ENCODE results near the gene FAR2. TPM values are rescaled to one million over a fixed set of nuclear protein-coding genes. Genes with fewer than 3 reads are reported as not detected.

FAR2 gene
- total RNA-seq, 2 experiments from 2014 or later = 7.8 to 8.1 TPM

DNA sequence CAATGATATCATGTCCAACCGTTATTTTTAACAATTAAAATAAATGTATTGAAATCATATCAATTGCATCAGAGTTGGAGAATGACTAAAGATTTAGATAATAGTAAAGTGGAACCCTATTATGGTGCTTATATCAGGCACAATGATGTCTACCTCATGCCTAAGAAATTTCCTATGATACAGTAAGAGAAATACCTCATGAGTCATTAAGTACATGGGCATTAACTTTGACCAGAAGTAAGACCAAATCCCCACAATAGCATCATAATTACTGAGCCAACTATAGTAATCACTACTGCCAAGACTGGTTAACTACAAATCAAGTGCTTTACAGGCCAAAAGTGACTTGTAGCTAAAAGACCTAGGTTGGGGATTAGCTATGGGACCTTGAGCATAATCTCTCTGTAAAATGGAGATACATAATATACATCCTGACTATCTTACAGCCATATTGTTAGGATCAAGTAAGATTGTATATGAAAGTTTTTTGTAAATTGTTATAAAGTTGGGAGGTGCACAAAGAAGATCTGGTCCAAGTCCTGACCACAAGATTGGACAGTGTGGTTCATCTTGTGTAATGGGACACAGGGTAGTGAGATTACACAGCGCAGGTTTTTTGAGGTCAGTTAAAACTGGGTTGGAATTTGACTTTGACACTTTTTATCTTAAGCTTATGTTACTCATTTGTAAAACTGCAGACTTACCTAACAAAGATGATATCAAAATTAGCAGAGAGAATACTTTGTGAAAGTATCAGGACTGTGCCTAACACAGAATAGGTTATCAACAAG lies 171.4 kb downstream of the FAR2 start:
- DNase-seq (no peak), ATAC-seq (no peak)
- ChIA-PET POLR2A (interaction anchor here (0.6 kb wide), 1 partner anchor 9 kb away, joined by 6 read pairs; no protein-coding TSS in a partner anchor), CTCF (interaction anchor here (1.3 to 5.0 kb wide), 3 partner anchors 9 to 232 kb away, joined by 3 to 31 read pairs (median 6); no protein-coding TSS in a partner anchor)
- Mint-ChIP-seq H3K36me3 (ENCODE audit: low read depth) (peaks cover 19% of the 10 kb centered on the region), H3K4me3 (no peak overlapping the region), H3K4me1 (peaks cover 6% of the 10 kb centered on the region), H3K27me3 (no peaks in the 10 kb centered on the region), H3K9me3 (ENCODE audit: low read depth) (no peaks in the 10 kb centered on the region), H3K27ac (no peak overlapping the region)
- intact Hi-C loops (cut with DNase I, micrococcal nuclease) = no loop called here

- Mint-ChIP-seq H3K4me3 (no peak overlapping the region), H3K9me3 (ENCODE audit: low read depth) (no peaks in the 10 kb centered on the region), H3K27me3 (no peaks in the 10 kb centered on the region), H3K36me3 (ENCODE audit: low read depth) (peaks cover 19% of the 10 kb centered on the region), H3K4me1 (peaks cover 6% of the 10 kb centered on the region), H3K27ac (no peak overlapping the region)
- no peak for ATAC-seq
- ChIA-PET CTCF (interaction anchor here (1.1 to 2.1 kb wide), 2 partner anchors 11 to 15 kb away, joined by 3 to 6 read pairs; no protein-coding TSS in a partner anchor), POLR2A (no interaction called here)
- intact Hi-C loops (cut with DNase I, micrococcal nuclease) = no loop called here
- no peak for DNase-seq
Measured at GRCh38 chr12:29322157-29322556, 173.1 kb downstream of the FAR2 start.

- intact Hi-C loops (cut with DNase I, micrococcal nuclease) = no loop called here
- Mint-ChIP-seq H3K4me1 (no peaks in the 10 kb centered on the region), H3K4me3 (no peak overlapping the region), H3K27me3 (no peaks in the 10 kb centered on the region), H3K9me3 (ENCODE audit: low read depth) (no peaks in the 10 kb centered on the region), H3K27ac (no peak overlapping the region), H3K36me3 (ENCODE audit: low read depth) (peaks cover 6% of the 10 kb centered on the region)
- POLR2A ChIA-PET = interaction anchor here (0.6 kb wide), 1 partner anchor 9 kb away, joined by 6 read pairs; no protein-coding TSS in a partner anchor
- DNase-seq (no peak), ATAC-seq (no peak)
- CTCF ChIA-PET = interaction anchor here (0.7 to 1.7 kb wide), 2 partner anchors 11 to 28 kb away, joined by 3 to 6 read pairs; no protein-coding TSS in a partner anchor
Measured at GRCh38 chr12:29329411-29329810, 180.3 kb downstream of the FAR2 start.

DNA sequence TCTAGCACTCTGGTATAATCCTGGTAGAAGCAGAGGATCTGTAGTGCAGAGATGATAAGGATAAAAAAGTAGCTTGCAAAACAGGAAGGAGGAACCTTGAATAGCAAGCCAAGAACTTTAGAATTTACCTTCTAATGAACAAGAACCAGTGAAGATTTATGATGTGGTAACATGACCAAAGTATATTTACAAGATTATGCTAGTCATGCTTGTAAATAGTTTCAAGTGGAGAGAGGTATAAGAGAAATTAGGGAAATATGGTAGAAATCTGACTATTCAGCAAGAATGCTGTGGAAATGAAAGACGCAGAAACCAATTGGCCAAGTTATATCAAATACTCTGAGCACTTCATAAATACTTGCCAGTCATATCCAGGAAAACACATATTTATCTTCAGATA lies 184.1 kb downstream of the FAR2 start:
- no peak overlapping the region for H3K27ac Mint-ChIP-seq
- no peak for DNase-seq
- H3K4me1 Mint-ChIP-seq = no peaks in the 10 kb centered on the region
- ChIA-PET POLR2A (no interaction called here), CTCF (no interaction called here)
- H3K27me3 Mint-ChIP-seq = no peaks in the 10 kb centered on the region
- H3K36me3 Mint-ChIP-seq (ENCODE audit: low read depth) = peaks cover 3% of the 10 kb centered on the region
- no peak overlapping the region for H3K4me3 Mint-ChIP-seq
- intact Hi-C loops (cut with DNase I, micrococcal nuclease) = no loop called here
- H3K9me3 Mint-ChIP-seq (ENCODE audit: low read depth) = no peaks in the 10 kb centered on the region
- no peak for ATAC-seq

DNA sequence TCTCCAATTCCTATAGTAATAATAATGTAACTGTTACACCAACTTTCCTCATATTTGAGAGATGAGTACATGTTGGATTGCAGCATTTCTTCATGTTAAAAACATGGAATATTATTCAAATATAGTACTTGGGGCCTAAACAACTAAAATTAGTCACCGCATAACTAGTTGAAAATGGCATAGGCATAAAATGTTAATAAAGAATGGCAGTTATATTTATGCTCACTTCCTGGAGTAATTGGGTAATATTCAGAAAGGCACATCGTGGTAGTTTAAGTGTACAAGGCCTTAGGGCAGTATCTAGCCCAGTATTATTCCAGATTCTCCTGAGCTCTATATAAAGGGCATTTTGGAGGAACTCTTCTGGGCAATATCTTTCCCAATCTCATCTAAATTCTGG lies 185.9 kb downstream of the FAR2 start:
- Mint-ChIP-seq H3K27me3 (no peaks in the 10 kb centered on the region), H3K4me1 (no peaks in the 10 kb centered on the region), H3K36me3 (ENCODE audit: low read depth) (peaks cover 3% of the 10 kb centered on the region), H3K9me3 (ENCODE audit: low read depth) (no peaks in the 10 kb centered on the region), H3K27ac (no peak overlapping the region), H3K4me3 (no peak overlapping the region)
- intact Hi-C loops (cut with DNase I, micrococcal nuclease) = no loop called here
- CTCF ChIA-PET = interaction anchor here (0.6 to 0.7 kb wide), 2 partner anchors 27 to 37 kb away, joined by 3 to 4 read pairs; no protein-coding TSS in a partner anchor
- DNase-seq (no peak), ATAC-seq (no peak)
- POLR2A ChIA-PET = no interaction called here

DNA sequence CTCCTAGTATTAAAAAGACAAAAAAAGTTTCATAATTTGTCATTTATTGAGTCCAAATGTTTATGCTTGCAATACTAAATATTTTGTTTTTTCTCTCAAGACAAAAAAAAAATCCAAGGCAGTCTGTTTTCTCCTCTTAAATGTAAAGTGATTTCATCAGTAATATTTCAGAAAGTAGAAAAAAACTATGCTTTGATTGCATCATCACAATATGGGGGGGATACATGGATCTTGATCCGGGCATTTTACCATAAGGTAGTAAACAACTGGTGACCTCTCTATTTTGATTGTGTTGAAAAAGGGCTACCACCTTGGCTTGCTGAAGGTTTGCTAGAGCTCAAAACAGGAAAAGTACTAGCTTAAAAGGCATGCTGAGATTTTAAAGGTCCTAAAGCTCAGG lies 188.2 kb downstream of the FAR2 start:
- Mint-ChIP-seq H3K27ac (no peak overlapping the region), H3K9me3 (ENCODE audit: low read depth) (no peaks in the 10 kb centered on the region), H3K36me3 (ENCODE audit: low read depth) (peaks cover 9% of the 10 kb centered on the region), H3K4me3 (no peak overlapping the region), H3K27me3 (no peaks in the 10 kb centered on the region), H3K4me1 (no peaks in the 10 kb centered on the region)
- intact Hi-C loops (cut with DNase I, micrococcal nuclease) = no loop called here
- DNase-seq (no peak), ATAC-seq (no peak)
- ChIA-PET POLR2A (interaction anchor here (0.7 kb wide), 1 partner anchor 190 kb away, joined by 3 read pairs; no protein-coding TSS in a partner anchor), CTCF (interaction anchor here (0.6 to 1.4 kb wide), 6 partner anchors 9 to 39 kb away, joined by 3 read pairs; no protein-coding TSS in a partner anchor)

- ATAC-seq = no peak
- peaks cover 21% of the 10 kb centered on the region for H3K36me3 Mint-ChIP-seq (ENCODE audit: low read depth)
- POLR2A ChIA-PET = no interaction called here
Measured at GRCh38 chr12:29343022-29343799, 194.1 kb downstream of the FAR2 start.

DNA sequence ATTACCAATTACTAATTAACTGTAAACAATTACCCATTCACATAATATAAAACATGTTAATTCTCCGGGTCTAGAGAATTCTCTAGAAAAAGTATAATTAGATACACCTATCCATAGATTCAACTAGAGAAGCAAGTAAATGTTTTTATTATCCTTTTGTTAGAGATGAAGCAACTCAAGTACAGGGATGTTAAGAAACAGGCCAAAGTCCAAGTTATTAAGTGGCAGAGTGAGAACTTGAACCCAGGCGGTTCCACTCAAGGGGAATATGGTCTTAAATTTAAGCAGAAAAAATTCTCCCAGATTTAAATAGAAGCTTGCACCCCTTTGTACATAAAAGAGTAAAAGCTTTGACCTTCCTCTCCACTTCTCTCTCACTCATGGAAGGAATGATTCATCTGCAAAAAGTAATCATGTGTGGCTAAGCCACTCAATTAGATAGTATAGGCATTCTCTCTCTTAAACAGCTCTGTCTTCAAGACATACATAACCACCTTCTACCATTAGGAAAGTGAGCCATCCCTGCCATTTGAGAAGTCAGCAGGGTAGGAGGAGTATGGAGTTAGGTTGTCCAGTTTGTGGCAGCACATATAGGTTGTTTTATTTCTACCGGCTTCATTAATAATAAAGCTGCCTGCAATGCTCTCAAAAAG lies 197.8 kb downstream of the FAR2 start:
- no peak for DNase-seq
- CTCF ChIA-PET = interaction anchor here (0.7 to 1.4 kb wide), 2 partner anchors 10 to 270 kb away, joined by 3 read pairs; no protein-coding TSS in a partner anchor
- no peak overlapping the region for H3K27ac Mint-ChIP-seq
- POLR2A ChIA-PET = interaction anchor here (0.9 kb wide), 1 partner anchor 29 kb away, joined by 4 read pairs; no protein-coding TSS in a partner anchor
- intact Hi-C loops (cut with DNase I, micrococcal nuclease) = no loop called here
- ATAC-seq = peak; percentile 93
- H3K4me1 Mint-ChIP-seq = peaks cover 7% of the 10 kb centered on the region
- peaks cover 23% of the 10 kb centered on the region for H3K36me3 Mint-ChIP-seq (ENCODE audit: low read depth)
- no peaks in the 10 kb centered on the region for H3K27me3 Mint-ChIP-seq
- H3K9me3 Mint-ChIP-seq (ENCODE audit: low read depth) = no peaks in the 10 kb centered on the region
- no peak overlapping the region for H3K4me3 Mint-ChIP-seq

More at GRCh38 chr12:29343022-29343799, 194.1 kb downstream of the FAR2 start:
- intact Hi-C loops (cut with DNase I, micrococcal nuclease) = no loop called here
- no peak for DNase-seq
- H3K4me1 Mint-ChIP-seq = peaks cover 7% of the 10 kb centered on the region
- no peak overlapping the region for H3K27ac Mint-ChIP-seq
- H3K27me3 Mint-ChIP-seq = no peaks in the 10 kb centered on the region
- H3K4me3 Mint-ChIP-seq = no peak overlapping the region
- CTCF ChIA-PET = interaction anchor here (1.1 to 1.2 kb wide), 2 partner anchors 90 to 271 kb away, joined by 3 read pairs; no protein-coding TSS in a partner anchor
- H3K9me3 Mint-ChIP-seq (ENCODE audit: low read depth) = no peaks in the 10 kb centered on the region

DNA sequence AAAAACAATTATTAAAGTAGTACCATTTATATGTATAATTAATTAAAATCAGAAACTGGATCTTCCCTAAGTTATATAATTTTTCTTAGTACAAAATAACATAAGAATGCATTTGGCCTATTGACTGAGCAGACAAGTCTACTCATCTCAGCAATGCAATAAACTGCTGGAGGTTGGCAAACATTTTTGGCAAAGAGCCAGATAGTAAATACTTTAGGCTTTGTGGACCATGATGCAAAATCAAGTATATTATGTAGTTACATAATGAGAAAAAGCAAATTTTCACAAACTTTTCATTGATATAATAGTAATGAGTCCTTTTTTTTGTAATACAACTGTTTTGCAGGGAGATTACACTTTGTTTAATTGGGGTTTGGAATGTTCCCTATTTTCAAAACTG lies 201.0 kb downstream of the FAR2 start:
- intact Hi-C loops (cut with DNase I, micrococcal nuclease) = no loop called here
- no peaks in the 10 kb centered on the region for H3K9me3 Mint-ChIP-seq (ENCODE audit: low read depth)
- no peak for DNase-seq
- ChIA-PET CTCF (no interaction called here), POLR2A (no interaction called here)
- no peak overlapping the region for H3K27ac Mint-ChIP-seq
- ATAC-seq = no peak
- no peaks in the 10 kb centered on the region for H3K27me3 Mint-ChIP-seq
- peaks cover 7% of the 10 kb centered on the region for H3K4me1 Mint-ChIP-seq
- H3K4me3 Mint-ChIP-seq = no peak overlapping the region
- H3K36me3 Mint-ChIP-seq (ENCODE audit: low read depth) = peaks cover 20% of the 10 kb centered on the region

DNA sequence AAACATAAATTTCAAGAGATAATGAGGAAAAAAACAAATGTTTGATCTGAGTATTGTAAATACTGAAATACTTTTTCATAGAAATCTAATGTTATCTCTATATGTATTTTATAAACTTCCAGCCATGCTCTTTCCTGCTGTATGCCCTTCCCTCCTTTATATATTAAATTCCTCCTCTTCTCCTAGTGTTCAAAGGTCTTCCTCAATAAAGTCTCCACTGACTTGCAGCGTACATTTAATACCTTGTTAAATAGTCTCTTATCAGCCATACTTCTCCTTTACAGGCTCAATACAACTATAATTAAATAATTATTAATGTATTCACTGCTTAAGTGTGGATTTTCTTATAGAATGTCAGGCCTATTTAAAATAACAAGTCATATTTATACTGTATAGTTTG lies 205.9 kb downstream of the FAR2 start:
- DNase-seq (no peak), ATAC-seq (no peak)
- ChIA-PET CTCF (no interaction called here), POLR2A (no interaction called here)
- Mint-ChIP-seq H3K36me3 (ENCODE audit: low read depth) (peaks cover 10% of the 10 kb centered on the region), H3K27ac (no peak overlapping the region), H3K4me1 (no peaks in the 10 kb centered on the region), H3K27me3 (no peaks in the 10 kb centered on the region), H3K4me3 (no peak overlapping the region), H3K9me3 (ENCODE audit: low read depth) (no peaks in the 10 kb centered on the region)
- intact Hi-C loops (cut with DNase I, micrococcal nuclease) = loop anchor here in 1 of 2 experiments (2.0 kb wide), 1 partner anchor 24 kb away; no protein-coding TSS in a partner anchor

- ChIA-PET POLR2A (no interaction called here), CTCF (interaction anchor here (0.6 to 0.8 kb wide), 3 partner anchors 10 to 238 kb away, joined by 3 read pairs; no protein-coding TSS in a partner anchor)
- intact Hi-C loops (cut with DNase I, micrococcal nuclease) = no loop called here
- no peak overlapping the region for H3K4me3 Mint-ChIP-seq
- H3K9me3 Mint-ChIP-seq (ENCODE audit: low read depth) = no peaks in the 10 kb centered on the region
- peaks cover 38% of the 10 kb centered on the region for H3K36me3 Mint-ChIP-seq (ENCODE audit: low read depth)
- peaks cover 7% of the 10 kb centered on the region for H3K4me1 Mint-ChIP-seq
- DNase-seq (no peak), ATAC-seq (no peak)
- no peaks in the 10 kb centered on the region for H3K27me3 Mint-ChIP-seq
- H3K27ac Mint-ChIP-seq = no peak overlapping the region
Measured at GRCh38 chr12:29365091-29365490, 216.0 kb downstream of the FAR2 start.

All from activated CD4-positive, alpha-beta T cell treated with anti-CD3 and anti-CD28 coated beads for 36 hours (primary cell).